ENCODE results near the gene TMEM45B.

TMEM45B gene

GRCh38 chr11:129880311-129880710, 64.7 kb downstream of the TMEM45B start:
- Histone ChIP-seq H3K4me3 (no peak overlapping the region), H3K36me3 (replicated peaks) (peaks cover 96% of the 10 kb centered on the region), H3K27me3 (ENCODE audit: low read depth) (no peaks in the 10 kb centered on the region), H3K9me3 (no peaks in the 10 kb centered on the region), H3K4me1 (no peaks in the 10 kb centered on the region)
- in situ Hi-C loops (cut with MboI; ENCODE audit: low sequenced_read_pairs), result no loop called here
- DNase-seq (ENCODE audit: low spot score in 2 of 2), result no peak

DNA sequence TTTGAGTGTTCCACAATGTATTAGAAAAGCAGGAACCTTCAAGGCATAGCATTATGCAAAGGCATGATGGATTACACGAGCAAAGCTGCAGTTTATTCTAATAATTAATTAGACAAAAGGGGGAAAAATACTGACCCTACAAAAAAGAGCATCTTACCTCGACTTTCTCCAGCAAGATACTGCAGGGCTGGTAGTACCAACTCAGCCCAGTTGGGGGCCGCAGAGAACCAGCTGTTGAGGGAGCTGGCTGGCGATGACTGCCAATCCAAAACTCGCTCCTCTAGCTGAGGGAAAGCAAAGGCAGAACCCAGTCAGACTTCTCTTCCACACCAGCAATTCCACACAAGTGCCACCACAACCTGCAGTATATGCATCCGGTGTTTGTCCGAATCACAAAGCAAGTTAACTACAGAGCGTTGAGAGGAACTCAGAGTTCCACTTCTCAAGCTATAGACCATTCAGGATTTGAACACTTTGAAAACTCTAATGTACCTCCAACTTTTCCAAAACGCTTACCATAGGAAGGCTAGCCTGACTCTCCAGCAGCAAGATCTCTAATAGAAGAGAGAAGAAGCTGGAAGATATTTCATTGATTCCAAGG, 66.0 kb downstream of the TMEM45B start:
- Histone ChIP-seq H3K9me3 (no peaks in the 10 kb centered on the region), H3K36me3 (replicated peaks) (peaks cover 98% of the 10 kb centered on the region), H3K4me1 (no peaks in the 10 kb centered on the region), H3K4me3 (no peak overlapping the region), H3K27me3 (ENCODE audit: low read depth) (no peaks in the 10 kb centered on the region)
- peak in 1 of 2 experiments; percentile 68 for DNase-seq (ENCODE audit: low spot score in 2 of 2)
- in situ Hi-C loops (cut with MboI; ENCODE audit: low sequenced_read_pairs), result no loop called here

DNA sequence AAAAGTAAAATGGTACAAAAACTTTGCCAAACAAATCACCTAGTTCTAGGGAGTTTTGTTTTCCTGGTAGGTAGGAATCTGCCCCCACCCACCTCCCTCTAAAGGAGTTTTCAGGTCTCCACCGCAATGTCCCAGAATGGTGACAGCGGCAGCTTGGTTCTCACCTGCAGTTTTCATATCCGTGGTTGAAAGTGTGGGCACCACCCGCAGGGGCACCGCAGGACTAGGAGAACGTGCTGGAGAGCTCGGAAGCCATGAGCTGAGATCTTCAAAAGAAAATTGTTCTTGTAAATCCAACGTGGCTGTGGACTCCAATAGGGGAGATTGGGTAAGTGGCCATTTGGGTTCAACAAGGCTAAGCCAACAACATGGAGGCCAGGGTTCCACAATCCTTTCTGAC, 68.9 kb downstream of the TMEM45B start:
- Histone ChIP-seq H3K4me3 (no peak overlapping the region), H3K4me1 (no peaks in the 10 kb centered on the region), H3K27me3 (ENCODE audit: low read depth) (no peaks in the 10 kb centered on the region), H3K36me3 (replicated peaks) (peaks cover 100% of the 10 kb centered on the region), H3K9me3 (no peaks in the 10 kb centered on the region)
- in situ Hi-C loops (cut with MboI; ENCODE audit: low sequenced_read_pairs), result no loop called here
- DNase-seq (ENCODE audit: low spot score in 2 of 2), result no peak

- Histone ChIP-seq H3K36me3 (replicated peaks) (peaks cover 97% of the 10 kb centered on the region), H3K4me3 (no peak overlapping the region), H3K4me1 (no peaks in the 10 kb centered on the region), H3K9me3 (no peaks in the 10 kb centered on the region), H3K27me3 (ENCODE audit: low read depth) (no peaks in the 10 kb centered on the region)
- in situ Hi-C loops (cut with MboI; ENCODE audit: low sequenced_read_pairs), result no loop called here
- DNase-seq (ENCODE audit: low spot score in 2 of 2), result no peak
These were observed 69.7 kb downstream of the TMEM45B start for GRCh38 chr11:129885381-129885780.

GRCh38 chr11:129888451-129888850, 72.8 kb downstream of the TMEM45B start:
- H3K27me3 ChIP-seq (ENCODE audit: low read depth), result no peaks in the 10 kb centered on the region
- in situ Hi-C loops (cut with MboI; ENCODE audit: low sequenced_read_pairs), result no loop called here
- H3K4me3 ChIP-seq, result no peak overlapping the region
- H3K9me3 ChIP-seq, result no peaks in the 10 kb centered on the region
- no peak for DNase-seq (ENCODE audit: low spot score in 2 of 2)
- H3K4me1 ChIP-seq, result no peaks in the 10 kb centered on the region
- H3K36me3 ChIP-seq (replicated peaks), result peaks cover 92% of the 10 kb centered on the region

DNA sequence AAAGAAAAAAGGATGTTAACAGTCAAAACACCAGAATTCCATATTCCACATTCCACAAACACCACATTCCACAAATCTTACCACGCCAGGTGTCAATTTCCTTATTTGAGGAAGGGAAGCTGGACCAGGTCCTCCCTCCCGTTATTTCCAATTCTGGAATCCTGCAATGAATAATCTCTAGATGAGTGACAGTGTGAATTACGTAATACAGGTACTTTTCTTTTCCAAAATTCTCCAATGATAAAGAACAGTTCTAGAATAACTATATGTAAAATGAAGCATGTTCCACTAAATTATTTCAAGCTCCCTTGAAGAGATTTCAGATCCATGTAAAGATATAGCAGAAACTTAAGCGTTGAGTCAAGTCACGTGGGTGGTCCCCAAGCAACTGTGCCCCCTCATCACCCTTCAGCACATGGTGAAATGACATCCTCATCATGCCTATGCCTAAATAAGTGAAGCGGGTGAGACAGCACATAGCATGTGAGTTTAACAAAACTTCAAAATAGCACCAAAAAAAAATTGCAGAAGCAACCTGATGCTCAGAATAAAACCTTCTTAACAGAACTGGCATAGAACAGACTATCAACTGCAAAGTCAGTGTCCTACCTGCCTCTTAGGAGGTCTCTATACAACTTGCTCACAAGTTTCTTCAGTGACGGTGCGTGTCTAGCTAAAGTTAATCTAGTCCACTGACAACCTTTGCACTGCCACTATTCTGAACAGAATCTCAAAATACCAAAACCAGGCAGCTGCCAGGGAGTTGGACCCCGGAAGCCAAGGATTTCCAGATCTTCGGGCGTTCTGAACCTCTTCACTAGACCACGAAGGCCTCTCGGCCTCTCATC, 78.9 kb downstream of the TMEM45B start:
- Histone ChIP-seq H3K36me3 (replicated peaks) (peaks cover 31% of the 10 kb centered on the region), H3K4me1 (peaks cover 15% of the 10 kb centered on the region), H3K27me3 (ENCODE audit: low read depth) (no peaks in the 10 kb centered on the region), H3K9me3 (no peaks in the 10 kb centered on the region), H3K4me3 (peak overlapping the region; percentile 77)
- in situ Hi-C loops (cut with MboI; ENCODE audit: low sequenced_read_pairs), result no loop called here
- no peak for DNase-seq (ENCODE audit: low spot score in 2 of 2)

GRCh38 chr11:129895126-129896041, 79.7 kb downstream of the TMEM45B start, which contains the start of gene NFRKB:
Gene NFRKB (minus strand): TSS chr11:129895578. CDS start chr11:129892849, 2,729 bp downstream.
- no peaks in the 10 kb centered on the region for H3K27me3 ChIP-seq (ENCODE audit: low read depth)
- H3K4me3 ChIP-seq, result peak within 1 kb of the TSS; percentile 77
- peak; percentile 77 to 91 for DNase-seq (ENCODE audit: low spot score in 2 of 2)
- H3K9me3 ChIP-seq, result no peaks in the 10 kb centered on the region
- H3K4me1 ChIP-seq, result peaks cover 15% of the 10 kb centered on the region
- in situ Hi-C loops (cut with MboI; ENCODE audit: low sequenced_read_pairs), result no loop called here
- H3K36me3 ChIP-seq (replicated peaks), result peaks cover 26% of the 10 kb centered on the region

- Histone ChIP-seq H3K9me3 (no peaks in the 10 kb centered on the region), H3K4me3 (peak overlapping the region; percentile 77), H3K36me3 (replicated peaks) (peaks cover 19% of the 10 kb centered on the region), H3K27me3 (ENCODE audit: low read depth) (no peaks in the 10 kb centered on the region), H3K4me1 (peaks cover 15% of the 10 kb centered on the region)
- DNase-seq (ENCODE audit: low spot score in 2 of 2), result no peak
- in situ Hi-C loops (cut with MboI; ENCODE audit: low sequenced_read_pairs), result no loop called here
These were observed 80.4 kb downstream of the TMEM45B start for GRCh38 chr11:129896062-129896461.

- in situ Hi-C loops (cut with MboI; ENCODE audit: low sequenced_read_pairs), result no loop called here
- Histone ChIP-seq H3K9me3 (no peaks in the 10 kb centered on the region), H3K4me3 (no peak overlapping the region), H3K27me3 (ENCODE audit: low read depth) (no peaks in the 10 kb centered on the region), H3K4me1 (no peaks in the 10 kb centered on the region), H3K36me3 (replicated peaks) (peaks cover 14% of the 10 kb centered on the region)
- no peak for DNase-seq (ENCODE audit: low spot score in 2 of 2)
These were observed 89.8 kb downstream of the TMEM45B start for GRCh38 chr11:129905402-129905801.

Measured in HAP-1 (cell line).